Activated naive CD8-positive, alpha-beta T cell treated with anti-CD3 and anti-CD28 coated beads for 36 hours (primary cell): ENCODE results near the gene PPP1R3C. TPM values are rescaled to one million over a fixed set of nuclear protein-coding genes. Genes with fewer than 3 reads are reported as not detected.
A peak's percentile ranks its signal among the peaks of the same experiment; 100 is the strongest.

Source experiments
- DNase-seq: peaks from one replicate; pipeline ENCODE4 v3.0.0; 2021
- H3K27ac Mint-ChIP-seq: one replicate; pipeline ENCODE4 v1.8.0; 2022; ENCODE audit warnings: mild to moderate bottlenecking, moderate library complexity, mixed read lengths
- H3K27me3 Mint-ChIP-seq: one replicate; pipeline ENCODE4 v1.8.0; 2022; ENCODE audit warnings: mild to moderate bottlenecking, mixed read lengths
- H3K36me3 Mint-ChIP-seq: one replicate; pipeline ENCODE4 v1.8.0; 2021; ENCODE audit warnings: mild to moderate bottlenecking, mixed read lengths
- H3K4me1 Mint-ChIP-seq: one replicate; pipeline ENCODE4 v1.8.0; 2021; ENCODE audit warnings: mixed read lengths
- H3K4me3 Mint-ChIP-seq: one replicate; pipeline ENCODE4 v1.8.0; 2022; ENCODE audit warnings: mild to moderate bottlenecking, moderate library complexity, mixed read lengths
- H3K9me3 Mint-ChIP-seq: one replicate; pipeline ENCODE4 v1.8.0; 2022; ENCODE audit warnings: mixed read lengths
- total RNA-seq, 2 experiments: library from RNA; stranded (reverse); gene quantifications; one replicate each; pipeline ENCODE4 v1.2.3, GENCODE V29; 2021

The PPP1R3C gene
- total RNA-seq, 2 experiments from 2014 or later: 0.25 to 0.36 TPM

DNA sequence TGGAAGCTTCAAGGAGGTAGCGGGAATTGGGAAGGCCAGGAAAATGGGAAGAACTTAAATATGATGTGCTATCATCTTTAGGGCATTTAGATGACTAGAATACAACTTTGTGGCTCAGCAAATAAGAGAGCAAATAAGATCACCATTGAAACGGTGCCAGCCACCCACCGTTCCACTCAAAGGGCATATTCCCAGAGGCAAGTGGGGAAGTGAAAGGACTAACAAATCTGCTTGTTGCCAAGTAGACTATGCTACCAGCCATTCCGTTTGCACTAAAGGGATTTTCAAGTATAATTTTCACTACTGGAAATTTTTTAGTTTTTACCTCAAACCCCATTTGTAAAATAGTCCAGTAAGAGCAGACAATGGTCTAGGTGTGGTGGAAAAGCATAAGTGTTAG, 4.0 kb upstream of the PPP1R3C start:
- no peak for DNase-seq
- no peak overlapping the region for H3K27ac Mint-ChIP-seq
- H3K27me3 Mint-ChIP-seq: peaks cover 55% of the 10 kb centered on the region
- H3K4me1 Mint-ChIP-seq: peaks cover 5% of the 10 kb centered on the region
- H3K9me3 Mint-ChIP-seq: no peaks in the 10 kb centered on the region
- no peak overlapping the region for H3K4me3 Mint-ChIP-seq
- no peaks in the 10 kb centered on the region for H3K36me3 Mint-ChIP-seq

DNA sequence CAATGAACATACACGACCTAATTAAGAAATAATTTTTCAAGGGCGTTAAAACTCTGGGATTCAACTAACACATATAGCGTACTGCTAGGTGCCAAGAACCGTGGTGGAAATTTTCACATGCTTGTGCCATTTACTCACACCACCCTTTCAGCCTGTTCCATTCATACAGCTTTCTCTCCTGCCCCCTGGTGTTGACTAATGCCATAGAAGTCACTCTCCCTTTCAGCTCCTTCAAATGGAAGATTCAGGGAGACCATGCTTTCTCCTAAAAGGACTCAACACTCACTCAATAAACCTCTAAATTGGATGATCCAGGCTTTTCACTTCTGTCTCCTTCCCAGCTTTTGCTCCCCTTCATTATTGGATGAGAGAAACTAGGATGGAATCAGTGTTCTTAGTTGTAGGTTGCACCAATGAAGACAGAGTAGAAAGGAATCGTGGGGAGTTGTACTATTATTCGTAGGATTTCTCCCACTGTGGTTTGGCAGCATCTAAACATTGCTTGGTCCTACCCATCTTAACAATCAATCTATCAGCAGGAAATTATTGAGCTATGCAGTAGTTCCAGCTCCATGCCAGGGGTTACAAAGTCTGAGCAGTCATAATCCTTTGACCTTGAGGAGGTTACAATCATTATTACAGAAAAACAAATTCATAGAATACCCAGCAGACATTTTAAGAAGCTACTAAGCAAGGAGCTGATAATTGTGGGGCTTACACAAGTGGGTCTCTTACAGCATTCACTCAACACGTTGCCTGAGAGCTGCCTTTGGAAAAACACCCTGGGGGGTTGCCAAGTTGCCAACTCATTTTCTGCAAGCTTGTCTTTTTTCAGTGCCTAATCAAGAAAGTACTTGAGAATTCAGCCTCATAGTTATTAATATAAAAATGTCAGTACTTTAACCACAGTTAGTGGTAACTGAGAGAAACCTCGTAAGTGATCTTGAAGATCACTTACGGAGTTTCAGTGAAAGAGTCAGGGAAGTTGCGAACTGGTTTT, 2.8 kb upstream of the PPP1R3C start:
- peaks cover 65% of the 10 kb centered on the region for H3K27me3 Mint-ChIP-seq
- H3K9me3 Mint-ChIP-seq: no peaks in the 10 kb centered on the region

DNA sequence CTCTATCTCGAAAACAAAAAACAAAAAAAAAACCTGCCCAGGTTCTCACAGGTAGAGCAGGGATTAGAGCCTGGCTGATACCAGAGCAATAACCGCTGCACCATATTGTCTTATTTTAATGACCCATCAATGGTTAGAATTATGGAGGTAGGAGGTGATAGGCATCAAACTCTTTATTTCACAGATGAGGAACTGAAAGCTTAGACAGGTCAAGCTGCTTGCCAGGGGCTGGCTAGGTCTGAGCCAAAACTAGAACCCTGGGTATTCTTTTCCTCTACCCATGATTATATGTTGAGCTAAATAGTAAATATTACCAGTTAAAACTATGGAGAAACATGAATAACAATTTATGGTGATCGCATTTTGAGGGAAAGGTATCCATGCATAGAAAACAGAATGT, 2.0 kb upstream of the PPP1R3C start:
- Mint-ChIP-seq H3K27me3 (peaks cover 70% of the 10 kb centered on the region), H3K9me3 (no peaks in the 10 kb centered on the region), H3K4me1 (peaks cover 5% of the 10 kb centered on the region), H3K27ac (no peak overlapping the region), H3K36me3 (no peaks in the 10 kb centered on the region), H3K4me3 (no peak overlapping the region)
- DNase-seq: no peak

More for the DNA sequence above, 2.8 kb upstream of the PPP1R3C start:
- no peak overlapping the region for H3K4me3 Mint-ChIP-seq
- no peaks in the 10 kb centered on the region for H3K36me3 Mint-ChIP-seq
- no peak overlapping the region for H3K27ac Mint-ChIP-seq
- peak; percentile 35 for DNase-seq
- H3K4me1 Mint-ChIP-seq: peaks cover 5% of the 10 kb centered on the region

- peaks cover 5% of the 10 kb centered on the region for H3K4me1 Mint-ChIP-seq
- no peaks in the 10 kb centered on the region for H3K36me3 Mint-ChIP-seq
- H3K27ac Mint-ChIP-seq: no peak overlapping the region
- peaks cover 75% of the 10 kb centered on the region for H3K27me3 Mint-ChIP-seq
- DNase-seq: no peak
- H3K9me3 Mint-ChIP-seq: no peaks in the 10 kb centered on the region
- H3K4me3 Mint-ChIP-seq: no peak overlapping the region
Observed at GRCh38 chr10:91634246-91634645, 1.4 kb upstream of the PPP1R3C start.

- Mint-ChIP-seq H3K27ac (no peak overlapping the region), H3K36me3 (no peaks in the 10 kb centered on the region), H3K27me3 (peaks cover 62% of the 10 kb centered on the region), H3K4me3 (no peak overlapping the region), H3K9me3 (no peaks in the 10 kb centered on the region), H3K4me1 (peaks cover 5% of the 10 kb centered on the region)
- DNase-seq: no peak
Observed at GRCh38 chr10:91630625-91631024, 2.2 kb downstream of the PPP1R3C start.

DNA sequence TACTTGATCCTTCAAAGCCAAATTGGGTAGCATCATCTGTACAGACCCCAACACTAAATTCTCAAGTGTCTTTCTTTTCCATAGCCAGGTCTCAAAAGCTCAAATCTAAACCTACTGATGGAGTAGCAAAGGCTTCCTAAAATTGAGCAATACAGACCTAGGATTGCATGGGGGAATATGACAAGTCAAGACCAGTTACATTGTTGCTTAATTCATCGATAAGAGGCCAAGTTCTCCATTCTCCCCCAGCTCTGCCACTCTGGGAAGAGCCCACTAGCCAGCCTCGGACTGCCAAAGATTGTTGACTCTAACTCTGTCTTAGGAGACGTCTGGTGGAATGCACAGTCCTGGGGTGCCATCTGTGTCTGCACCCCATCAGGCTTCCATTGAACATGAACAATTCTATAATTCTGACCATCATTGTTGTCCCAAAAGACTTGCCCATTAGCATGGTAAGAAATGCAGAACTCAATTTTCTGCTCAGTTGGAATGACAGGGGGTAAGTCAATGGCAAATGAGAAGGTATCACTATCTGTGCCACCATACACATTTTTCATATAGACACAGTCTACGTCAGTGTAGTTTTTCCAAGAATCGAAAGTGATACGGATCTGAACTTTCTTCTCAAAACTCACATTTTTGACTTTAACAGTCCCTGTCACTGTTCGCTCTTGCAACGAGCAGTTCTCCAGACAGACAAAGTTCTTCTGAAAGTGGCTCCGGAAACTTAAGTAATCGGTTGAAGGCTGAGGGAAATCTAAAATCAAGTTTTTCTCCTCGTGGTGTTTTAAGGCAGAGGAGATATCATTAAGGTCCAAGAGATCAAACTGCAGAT, 2.9 kb downstream of the PPP1R3C start:
- peaks cover 61% of the 10 kb centered on the region for H3K27me3 Mint-ChIP-seq
- H3K4me1 Mint-ChIP-seq: peaks cover 5% of the 10 kb centered on the region
- H3K36me3 Mint-ChIP-seq: no peaks in the 10 kb centered on the region
- no peak overlapping the region for H3K27ac Mint-ChIP-seq
- no peak overlapping the region for H3K4me3 Mint-ChIP-seq
- no peaks in the 10 kb centered on the region for H3K9me3 Mint-ChIP-seq
- DNase-seq: no peak

DNA sequence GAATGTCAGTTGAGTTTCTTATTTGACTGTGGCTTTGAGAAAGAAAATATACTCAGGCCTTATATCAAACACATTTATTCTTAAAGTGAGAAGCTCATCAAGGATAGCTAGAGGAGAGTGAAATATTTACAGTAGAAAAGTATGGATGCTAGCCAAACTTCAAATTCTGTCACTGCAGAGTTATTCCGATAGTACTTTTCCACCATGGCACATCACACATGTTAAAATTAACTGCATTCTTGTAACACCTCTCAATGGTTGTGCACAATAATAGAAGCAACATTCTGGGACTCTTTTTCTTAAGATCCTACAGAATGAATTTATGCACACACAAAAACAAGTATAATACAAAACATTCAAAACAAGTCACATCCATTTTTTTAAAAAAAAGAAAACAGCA, 4.5 kb downstream of the PPP1R3C start:
- H3K4me3 Mint-ChIP-seq: no peak overlapping the region
- H3K9me3 Mint-ChIP-seq: no peaks in the 10 kb centered on the region
- DNase-seq: no peak
- no peak overlapping the region for H3K27ac Mint-ChIP-seq
- H3K36me3 Mint-ChIP-seq: no peaks in the 10 kb centered on the region
- peaks cover 3% of the 10 kb centered on the region for H3K4me1 Mint-ChIP-seq
- peaks cover 48% of the 10 kb centered on the region for H3K27me3 Mint-ChIP-seq

- Mint-ChIP-seq H3K27ac (no peak overlapping the region), H3K4me3 (no peak overlapping the region), H3K4me1 (no peaks in the 10 kb centered on the region), H3K36me3 (no peaks in the 10 kb centered on the region), H3K9me3 (peaks cover 4% of the 10 kb centered on the region), H3K27me3 (peaks cover 47% of the 10 kb centered on the region)
- no peak for DNase-seq
Observed at GRCh38 chr10:91627344-91628102, 5.3 kb downstream of the PPP1R3C start.

DNA sequence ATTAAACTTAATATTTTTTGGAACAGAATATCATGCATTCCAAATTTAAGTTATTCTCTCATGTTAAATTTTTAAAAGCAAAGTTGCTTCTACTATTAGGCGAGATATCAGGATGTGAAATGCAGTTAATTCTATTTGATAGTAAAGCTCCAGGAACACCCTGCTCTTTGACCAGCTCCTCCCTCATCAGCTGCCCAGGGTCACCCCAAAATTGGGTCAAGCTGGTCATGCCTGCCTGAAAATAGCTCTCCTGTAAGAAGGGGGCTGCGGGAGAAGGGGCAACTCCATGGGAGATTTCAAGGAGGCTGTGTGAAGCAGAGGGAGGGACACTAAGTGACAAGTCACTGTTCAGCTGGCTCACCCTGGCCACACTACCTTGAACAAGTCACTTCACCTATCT, 5.9 kb downstream of the PPP1R3C start:
- Mint-ChIP-seq H3K9me3 (peaks cover 6% of the 10 kb centered on the region), H3K4me1 (no peaks in the 10 kb centered on the region), H3K36me3 (no peaks in the 10 kb centered on the region), H3K4me3 (no peak overlapping the region), H3K27ac (no peak overlapping the region), H3K27me3 (peaks cover 44% of the 10 kb centered on the region)
- DNase-seq: no peak

DNA sequence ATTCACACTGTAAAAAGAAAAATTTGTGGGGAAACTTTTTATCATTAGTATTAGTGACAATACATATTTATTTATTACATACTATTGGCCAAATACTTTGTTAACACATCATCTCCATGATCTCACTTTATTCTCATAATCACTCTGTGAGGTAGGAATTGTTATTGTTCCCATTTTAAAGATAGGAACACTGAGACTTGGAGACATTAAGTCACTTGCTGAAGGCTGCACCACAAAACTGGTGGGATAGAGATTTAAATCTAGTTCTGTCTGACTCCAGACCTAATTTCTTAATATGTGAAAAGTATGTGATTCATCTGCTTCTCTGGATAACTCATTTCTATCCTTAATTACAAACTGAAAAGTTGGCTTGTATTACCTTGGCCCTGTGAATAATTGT, 8.2 kb downstream of the PPP1R3C start:
- H3K27me3 Mint-ChIP-seq: peaks cover 26% of the 10 kb centered on the region
- H3K9me3 Mint-ChIP-seq: peaks cover 6% of the 10 kb centered on the region
- DNase-seq: no peak
- H3K36me3 Mint-ChIP-seq: no peaks in the 10 kb centered on the region
- no peak overlapping the region for H3K27ac Mint-ChIP-seq
- no peak overlapping the region for H3K4me3 Mint-ChIP-seq
- no peaks in the 10 kb centered on the region for H3K4me1 Mint-ChIP-seq

DNA sequence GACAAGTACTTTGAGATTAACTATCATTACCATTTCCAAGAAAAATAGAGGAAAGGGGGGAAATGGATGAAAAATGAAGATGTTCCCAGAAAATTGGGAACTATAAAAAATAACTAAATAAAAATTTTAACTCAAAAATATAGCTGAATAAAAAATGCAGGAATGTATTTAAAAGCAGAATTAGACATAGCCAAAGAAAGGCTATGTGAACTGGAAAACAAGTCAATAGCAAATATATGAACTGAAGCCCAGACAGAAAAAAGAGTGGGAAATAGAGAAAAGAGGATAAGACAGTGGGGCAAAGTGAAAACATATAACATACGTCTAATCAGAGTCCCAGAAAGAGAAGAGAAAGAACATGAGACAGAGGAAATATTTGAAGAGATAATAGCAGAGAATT, 10.3 kb downstream of the PPP1R3C start:
- Mint-ChIP-seq H3K27me3 (peaks cover 29% of the 10 kb centered on the region), H3K27ac (no peak overlapping the region), H3K36me3 (no peaks in the 10 kb centered on the region), H3K4me1 (no peaks in the 10 kb centered on the region), H3K4me3 (no peak overlapping the region), H3K9me3 (peaks cover 6% of the 10 kb centered on the region)
- no peak for DNase-seq

GRCh38 chr10:91621483-91622113, 11.3 kb downstream of the PPP1R3C start:
- peaks cover 6% of the 10 kb centered on the region for H3K9me3 Mint-ChIP-seq
- no peak for DNase-seq
- H3K4me1 Mint-ChIP-seq: no peaks in the 10 kb centered on the region
- H3K4me3 Mint-ChIP-seq: no peak overlapping the region
- no peaks in the 10 kb centered on the region for H3K36me3 Mint-ChIP-seq
- no peak overlapping the region for H3K27ac Mint-ChIP-seq
- peaks cover 35% of the 10 kb centered on the region for H3K27me3 Mint-ChIP-seq

GRCh38 chr10:91617072-91617609, 15.7 kb downstream of the PPP1R3C start:
- Mint-ChIP-seq H3K4me1 (no peaks in the 10 kb centered on the region), H3K36me3 (no peaks in the 10 kb centered on the region), H3K27ac (no peak overlapping the region), H3K9me3 (no peaks in the 10 kb centered on the region), H3K4me3 (no peak overlapping the region), H3K27me3 (peaks cover 23% of the 10 kb centered on the region)
- no peak for DNase-seq

- Mint-ChIP-seq H3K27me3 (peaks cover 20% of the 10 kb centered on the region), H3K4me1 (no peaks in the 10 kb centered on the region), H3K27ac (no peak overlapping the region), H3K9me3 (no peaks in the 10 kb centered on the region), H3K4me3 (no peak overlapping the region), H3K36me3 (no peaks in the 10 kb centered on the region)
- DNase-seq: no peak
Observed at GRCh38 chr10:91616137-91616536, 16.7 kb downstream of the PPP1R3C start.
